ENCODE data around the gene TGFB1I1.
"Not testable (repeated sequence)": the region's sequence is repeated elsewhere in the genome, so short reads cannot be mapped to it uniquely, and the experiment has no call there.

The TGFB1I1 gene

DNA sequence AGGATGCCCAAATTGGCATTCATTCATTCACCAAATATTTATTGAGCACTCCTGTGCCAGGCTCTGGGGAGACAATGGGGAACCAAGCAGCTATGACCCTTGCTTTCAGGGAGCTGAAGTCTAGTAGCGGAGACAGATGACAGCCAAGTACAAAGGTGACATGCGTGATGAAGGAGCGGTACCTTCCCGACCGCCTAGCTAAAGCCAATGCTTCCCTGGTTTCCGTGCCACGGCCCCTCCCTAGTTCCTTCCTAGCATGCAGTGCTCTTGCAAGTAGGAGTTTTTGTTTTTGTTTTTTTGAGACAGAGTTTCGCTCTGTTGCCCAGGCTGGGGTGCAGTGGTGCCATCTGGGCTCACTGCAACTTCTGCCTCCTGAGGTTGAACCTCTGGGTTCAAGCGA is 7.8 kb downstream of the TGFB1I1 start:
- DNase-seq (ENCODE audit: extremely low read depth, low read depth): no peak
- TF ChIP-seq, protein P1, sequence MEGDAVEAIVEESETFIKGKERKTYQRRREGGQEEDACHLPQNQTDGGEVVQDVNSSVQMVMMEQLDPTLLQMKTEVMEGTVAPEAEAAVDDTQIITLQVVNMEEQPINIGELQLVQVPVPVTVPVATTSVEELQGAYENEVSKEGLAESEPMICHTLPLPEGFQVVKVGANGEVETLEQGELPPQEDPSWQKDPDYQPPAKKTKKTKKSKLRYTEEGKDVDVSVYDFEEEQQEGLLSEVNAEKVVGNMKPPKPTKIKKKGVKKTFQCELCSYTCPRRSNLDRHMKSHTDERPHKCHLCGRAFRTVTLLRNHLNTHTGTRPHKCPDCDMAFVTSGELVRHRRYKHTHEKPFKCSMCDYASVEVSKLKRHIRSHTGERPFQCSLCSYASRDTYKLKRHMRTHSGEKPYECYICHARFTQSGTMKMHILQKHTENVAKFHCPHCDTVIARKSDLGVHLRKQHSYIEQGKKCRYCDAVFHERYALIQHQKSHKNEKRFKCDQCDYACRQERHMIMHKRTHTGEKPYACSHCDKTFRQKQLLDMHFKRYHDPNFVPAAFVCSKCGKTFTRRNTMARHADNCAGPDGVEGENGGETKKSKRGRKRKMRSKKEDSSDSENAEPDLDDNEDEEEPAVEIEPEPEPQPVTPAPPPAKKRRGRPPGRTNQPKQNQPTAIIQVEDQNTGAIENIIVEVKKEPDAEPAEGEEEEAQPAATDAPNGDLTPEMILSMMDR (IDR thresholded peaks at IDR 0.05; ENCODE audit: low read depth, low read length): no peak

DNA sequence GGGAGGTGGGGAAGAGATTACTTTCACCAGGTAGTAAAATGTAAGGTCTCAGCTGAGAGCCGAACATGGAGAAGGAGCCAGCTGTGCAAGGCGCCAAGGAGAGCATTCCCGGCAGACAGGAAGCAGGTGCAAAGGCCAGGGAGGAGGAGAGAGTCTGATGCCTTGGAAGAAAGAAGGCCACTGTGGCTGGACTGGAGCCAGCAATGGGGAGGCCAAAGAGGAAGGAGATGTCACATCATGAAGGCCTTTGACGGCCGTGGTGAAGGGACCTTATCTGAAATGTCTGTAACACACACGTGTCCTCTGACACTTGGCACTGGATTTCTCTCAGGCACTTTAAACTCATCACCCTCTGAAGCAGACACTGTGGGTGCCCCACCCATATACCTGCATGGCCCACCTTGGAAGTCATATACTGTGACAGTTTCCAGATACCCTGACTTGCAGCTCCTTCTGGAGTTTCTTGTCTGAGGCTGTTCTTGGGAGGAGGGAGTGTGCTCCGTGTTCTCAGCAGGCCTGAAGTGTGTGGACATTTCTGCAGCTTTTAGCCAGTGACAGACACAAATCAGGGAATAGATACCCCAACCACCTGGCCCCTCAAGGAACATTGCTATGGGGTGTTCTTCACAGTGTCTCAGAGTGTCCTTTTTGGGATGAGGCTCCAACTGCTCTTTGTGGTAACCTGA is 9.0 kb downstream of the TGFB1I1 start:
- no peak for DNase-seq (ENCODE audit: extremely low read depth, low read depth)
- TF ChIP-seq, protein P1 (IDR thresholded peaks at IDR 0.05; ENCODE audit: low read depth, low read length): no peak

DNA sequence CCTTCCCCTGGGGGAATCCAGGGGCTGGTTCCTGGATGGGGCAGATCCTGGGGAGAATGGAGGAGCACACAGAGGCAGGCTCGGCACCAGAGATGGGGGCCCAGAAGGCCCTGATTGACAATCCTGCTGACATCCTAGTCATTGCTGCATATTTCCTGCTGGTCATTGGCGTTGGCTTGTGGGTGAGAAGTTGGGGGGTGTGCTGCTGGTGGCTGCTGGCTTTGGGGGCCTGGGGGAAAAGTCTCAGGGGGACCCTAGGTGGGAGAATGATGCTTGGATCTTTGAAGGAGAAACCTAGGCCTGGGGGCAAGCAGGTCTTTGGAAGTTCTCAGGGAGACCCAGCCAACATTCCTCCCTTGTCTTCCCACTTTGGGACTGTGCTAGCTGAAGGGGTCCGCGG is 11.1 kb downstream of the TGFB1I1 start, which contains the start of gene SLC5A2:
TSS of gene SLC5A2 (plus strand) at position 43 of the 400 bp plus-strand sequence. CDS start at position 57, 14 bp downstream.
- DNase-seq (ENCODE audit: extremely low read depth, low read depth): no peak
- TF ChIP-seq, protein P1 (IDR thresholded peaks at IDR 0.05; ENCODE audit: low read depth, low read length): no peak

DNA sequence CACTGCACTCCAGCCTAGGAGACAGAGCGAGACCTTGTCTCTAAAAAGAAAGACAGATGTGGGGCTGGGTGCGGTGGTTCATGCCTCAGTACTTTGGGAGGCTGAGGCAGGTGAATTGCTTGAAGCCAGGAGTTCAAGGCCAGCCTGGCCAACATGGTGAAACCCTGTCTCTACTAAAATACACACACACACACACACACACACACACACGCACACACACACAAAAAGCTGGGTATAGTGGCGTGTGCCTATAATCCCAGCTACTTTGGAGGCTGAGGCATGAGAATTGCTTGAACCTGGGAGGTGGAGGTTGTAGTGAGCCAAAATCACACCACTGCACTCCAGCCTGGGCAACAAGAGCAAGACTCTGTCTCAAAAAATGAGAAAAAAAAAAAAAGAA is 12.1 kb downstream of the TGFB1I1 start:
- not testable (repeated sequence) for DNase-seq (ENCODE audit: extremely low read depth, low read depth)

DNA sequence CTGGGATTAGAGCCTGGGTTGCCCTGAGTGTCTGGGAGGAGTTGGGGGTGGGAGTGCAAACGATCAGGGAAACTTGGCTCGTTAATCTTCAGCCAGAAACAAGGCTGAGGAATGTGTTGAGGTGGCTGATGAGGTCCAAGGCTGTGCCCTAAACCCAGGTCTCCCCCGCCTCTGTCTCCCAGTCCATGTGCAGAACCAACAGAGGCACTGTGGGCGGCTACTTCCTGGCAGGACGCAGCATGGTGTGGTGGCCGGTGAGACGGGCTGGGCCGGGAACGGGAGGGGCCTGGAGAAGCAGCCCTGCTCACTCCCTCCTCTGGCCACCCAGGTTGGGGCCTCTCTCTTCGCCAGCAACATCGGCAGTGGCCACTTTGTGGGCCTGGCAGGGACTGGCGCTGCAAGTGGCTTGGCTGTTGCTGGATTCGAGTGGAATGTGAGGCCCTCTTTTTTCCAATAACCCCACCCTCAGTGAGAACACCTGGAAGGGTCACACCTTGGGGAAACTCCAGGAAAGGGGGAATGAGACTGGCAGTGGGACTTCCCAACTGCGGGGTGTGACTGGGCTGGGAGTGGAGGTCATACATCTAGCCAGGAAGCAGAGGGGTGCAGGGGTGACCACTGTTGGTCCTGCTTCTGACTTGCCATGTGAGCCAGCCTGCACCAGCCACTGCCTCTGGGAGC is 12.7 kb downstream of the TGFB1I1 start:
- TF ChIP-seq, protein P1 (IDR thresholded peaks at IDR 0.05; ENCODE audit: low read depth, low read length): no peak
- DNase-seq (ENCODE audit: extremely low read depth, low read depth): no peak

DNA sequence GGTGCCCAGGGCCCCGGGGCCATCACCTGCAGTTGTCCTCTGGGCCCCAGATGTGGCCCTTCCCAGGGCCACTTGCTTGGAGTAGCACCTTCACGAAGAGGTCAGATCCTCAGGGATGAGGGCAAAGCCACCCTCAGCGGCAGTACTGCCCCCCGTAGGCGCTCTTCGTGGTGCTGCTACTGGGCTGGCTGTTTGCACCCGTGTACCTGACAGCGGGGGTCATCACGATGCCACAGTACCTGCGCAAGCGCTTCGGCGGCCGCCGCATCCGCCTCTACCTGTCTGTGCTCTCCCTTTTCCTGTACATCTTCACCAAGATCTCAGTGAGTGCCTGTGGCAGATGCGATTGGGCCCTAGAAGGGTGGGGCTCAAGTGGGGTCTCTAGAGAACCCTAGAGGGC is 13.6 kb downstream of the TGFB1I1 start:
- no peak for DNase-seq (ENCODE audit: extremely low read depth, low read depth)
- TF ChIP-seq, protein P1 (IDR thresholded peaks at IDR 0.05; ENCODE audit: low read depth, low read length): no peak

DNA sequence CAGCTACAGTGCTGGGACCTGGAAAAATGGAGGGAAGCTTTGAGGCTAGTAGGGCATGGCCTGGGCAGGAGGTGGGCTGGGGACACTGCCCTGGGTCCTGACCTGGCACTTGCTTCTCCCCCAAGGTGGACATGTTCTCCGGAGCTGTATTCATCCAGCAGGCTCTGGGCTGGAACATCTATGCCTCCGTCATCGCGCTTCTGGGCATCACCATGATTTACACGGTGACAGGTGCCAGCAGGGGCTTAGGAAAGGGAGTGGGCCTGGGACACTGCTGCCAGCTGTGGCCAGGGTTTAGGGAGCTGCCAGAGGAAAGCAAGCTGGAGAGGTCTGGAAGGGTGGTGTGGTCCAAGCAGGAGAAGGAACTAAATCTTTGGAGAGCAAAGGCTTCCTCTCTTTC is 14.1 kb downstream of the TGFB1I1 start:
- no peak for DNase-seq (ENCODE audit: extremely low read depth, low read depth)
- TF ChIP-seq, protein P1 (IDR thresholded peaks at IDR 0.05; ENCODE audit: low read depth, low read length): no peak

All from AG09319 (cell line).